Urinary bladder (tissue), 4 donors: ENCODE data around the gene DDX49. TPM values are rescaled to one million over a fixed set of nuclear protein-coding genes. Genes with fewer than 3 reads are reported as not detected.
A peak's percentile ranks its signal among the peaks of the same experiment; 100 is the strongest.

Experiments
- DNase-seq: peaks from one replicate; pipeline ENCODE4 v3.0.0-alpha.2; 2015; ENCODE audit errors: extremely low spot score
- H3K27ac ChIP-seq: one replicate; pipeline ENCODE4 v1.5.1; 2013; ENCODE audit warnings: low read depth, mild to moderate bottlenecking, moderate library complexity
- H3K36me3 ChIP-seq: one replicate; pipeline ENCODE4 v1.6.1; 2013; ENCODE audit warnings: mild to moderate bottlenecking, moderate library complexity; ENCODE audit not compliant: insufficient read depth
- H3K4me1 ChIP-seq: one replicate; pipeline ENCODE4 v1.6.1; 2013; ENCODE audit warnings: mild to moderate bottlenecking, moderate library complexity; ENCODE audit not compliant: insufficient read depth
- H3K4me3 ChIP-seq: one replicate; pipeline ENCODE4 v1.5.1; 2013; ENCODE audit warnings: low read depth, low read length
- WGBS: extraction: QIAGEN DNeasy Blood & Tissue Kit; methylation state at CpG from one replicate; pipeline ENCODE4 v1.1.7; 2013; 5-methylcytosine and 5-hydroxymethylcytosine counted together
- polyA plus RNA-seq: library from polyadenylated mRNA; stranded (reverse); fragments of 200-250 nt; gene quantifications from one replicate; pipeline ENCODE4 v1.2.3, GENCODE V29; 2013
- total RNA-seq: library from RNA; depleted of rRNA; stranded (reverse); fragments of >200 nt; gene quantifications from one replicate; pipeline ENCODE4 v1.2.3, GENCODE V29; 2014
- donor health status: healthy with polysubstance abuse.
- donor health status: healthy.

Gene DDX49
- total and polyA plus RNA-seq, 2 donors = 22.2 to 54.0 TPM

DNA sequence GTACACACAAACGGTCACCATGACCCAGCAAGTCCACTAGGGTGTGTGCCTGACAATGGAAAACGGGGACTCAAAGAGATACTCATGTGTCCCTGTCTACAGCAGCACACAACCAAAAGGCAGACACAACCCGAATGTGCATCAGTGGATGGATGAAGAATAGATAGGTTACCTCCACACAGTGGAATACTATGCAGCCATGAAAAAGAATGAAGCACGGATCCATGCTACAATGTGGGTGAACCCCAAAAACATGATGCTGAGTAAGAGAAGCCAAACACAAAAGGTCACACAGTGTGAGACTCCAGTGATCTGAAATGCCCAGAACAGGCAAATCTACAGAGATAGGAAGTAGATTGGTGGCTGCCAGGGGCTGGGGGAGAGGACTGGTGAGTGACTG is 32.5 kb upstream of the DDX49 start:
- no peaks in the 10 kb centered on the region for H3K4me1 ChIP-seq
- whole genome bisulfite sequencing = 94% methylated on average over 4 of the region's 4 CpGs

DNA sequence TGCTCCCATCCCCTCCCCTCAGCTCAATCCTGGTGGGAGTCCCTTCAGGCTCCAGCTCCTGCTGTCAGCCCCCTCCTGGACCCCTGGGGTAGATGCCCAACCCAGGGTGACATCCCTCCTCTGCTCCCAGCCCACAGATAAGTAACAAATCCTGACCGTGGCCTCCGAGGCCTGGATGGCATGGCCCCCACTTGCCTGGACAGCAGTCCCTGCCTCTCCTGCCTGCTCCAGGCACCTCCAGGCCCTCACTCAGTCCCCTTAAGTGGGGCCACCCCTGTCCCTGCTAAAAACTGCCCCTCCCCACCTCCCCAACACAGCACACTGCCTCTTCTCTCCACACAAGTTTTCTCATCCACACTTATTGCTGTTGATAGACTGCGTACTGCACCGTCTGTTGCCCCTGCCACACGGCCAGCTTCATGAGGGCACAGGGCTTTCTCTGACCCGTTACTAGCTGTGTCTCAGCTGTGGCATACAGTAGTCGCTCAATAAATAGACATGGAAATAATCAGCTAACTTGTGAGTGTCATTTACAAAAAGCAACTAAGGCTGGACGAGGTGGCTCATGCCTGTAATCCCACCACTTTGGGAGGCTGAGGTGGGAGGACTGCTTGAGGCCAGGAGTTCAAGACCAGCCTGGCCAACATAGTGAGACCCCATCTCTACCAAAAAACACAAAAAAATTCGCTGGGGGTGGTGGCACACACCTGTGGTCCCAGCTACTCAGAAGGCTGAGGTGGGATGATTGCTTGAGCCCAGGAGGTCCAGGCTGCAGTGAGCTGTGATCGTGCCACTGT is 29.4 kb upstream of the DDX49 start:
- H3K27ac ChIP-seq = no peak overlapping the region
- DNase-seq = no peak
- no peak overlapping the region for H3K4me3 ChIP-seq
- 83% methylated on average over 10 of the region's 10 CpGs for WGBS
- H3K4me1 ChIP-seq = no peaks in the 10 kb centered on the region
- H3K36me3 ChIP-seq = no peaks in the 10 kb centered on the region

More for the DNA sequence above, 32.5 kb upstream of the DDX49 start:
- DNase-seq = no peak
- Histone ChIP-seq H3K36me3 (no peaks in the 10 kb centered on the region), H3K4me3 (no peak overlapping the region), H3K27ac (no peak overlapping the region)

DNA sequence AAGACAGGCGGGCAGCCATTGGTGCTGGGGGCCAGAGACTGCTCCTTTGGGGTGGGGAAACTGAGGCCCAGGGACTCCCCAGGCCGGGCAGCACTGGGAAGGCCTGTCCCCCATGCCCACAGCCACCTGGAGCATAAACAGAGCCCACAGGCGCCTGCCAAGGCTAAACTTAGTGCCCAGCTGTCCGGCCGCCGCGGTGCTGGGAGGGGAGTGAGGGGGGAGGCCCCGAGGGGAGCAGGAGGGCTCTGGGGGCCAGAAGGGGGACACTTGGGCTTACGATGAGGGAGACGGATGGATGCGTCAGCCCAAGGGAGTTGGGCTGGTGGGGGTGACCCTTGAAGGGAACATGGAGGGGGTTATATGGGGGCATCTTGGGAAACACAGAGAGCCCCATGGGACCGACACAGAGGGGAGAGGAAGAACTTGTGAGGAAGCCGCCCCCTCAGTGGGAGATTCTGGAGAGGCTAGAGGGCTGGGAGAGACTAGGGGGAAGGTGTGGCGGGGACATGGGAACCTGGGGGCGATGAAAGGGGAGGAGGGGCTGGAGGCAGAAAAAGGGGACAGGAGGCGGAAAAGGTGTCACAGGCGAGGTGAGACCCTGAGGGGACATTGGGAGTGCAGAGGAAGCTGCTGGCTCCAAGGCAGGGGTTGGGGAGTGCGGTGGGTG is 25.8 kb upstream of the DDX49 start:
- WGBS = 35% methylated on average over 18 of the region's 18 CpGs
- H3K4me1 ChIP-seq = peaks cover 5% of the 10 kb centered on the region
- no peak for DNase-seq
- H3K27ac ChIP-seq = no peak overlapping the region
- no peaks in the 10 kb centered on the region for H3K36me3 ChIP-seq
- H3K4me3 ChIP-seq = no peak overlapping the region

DNA sequence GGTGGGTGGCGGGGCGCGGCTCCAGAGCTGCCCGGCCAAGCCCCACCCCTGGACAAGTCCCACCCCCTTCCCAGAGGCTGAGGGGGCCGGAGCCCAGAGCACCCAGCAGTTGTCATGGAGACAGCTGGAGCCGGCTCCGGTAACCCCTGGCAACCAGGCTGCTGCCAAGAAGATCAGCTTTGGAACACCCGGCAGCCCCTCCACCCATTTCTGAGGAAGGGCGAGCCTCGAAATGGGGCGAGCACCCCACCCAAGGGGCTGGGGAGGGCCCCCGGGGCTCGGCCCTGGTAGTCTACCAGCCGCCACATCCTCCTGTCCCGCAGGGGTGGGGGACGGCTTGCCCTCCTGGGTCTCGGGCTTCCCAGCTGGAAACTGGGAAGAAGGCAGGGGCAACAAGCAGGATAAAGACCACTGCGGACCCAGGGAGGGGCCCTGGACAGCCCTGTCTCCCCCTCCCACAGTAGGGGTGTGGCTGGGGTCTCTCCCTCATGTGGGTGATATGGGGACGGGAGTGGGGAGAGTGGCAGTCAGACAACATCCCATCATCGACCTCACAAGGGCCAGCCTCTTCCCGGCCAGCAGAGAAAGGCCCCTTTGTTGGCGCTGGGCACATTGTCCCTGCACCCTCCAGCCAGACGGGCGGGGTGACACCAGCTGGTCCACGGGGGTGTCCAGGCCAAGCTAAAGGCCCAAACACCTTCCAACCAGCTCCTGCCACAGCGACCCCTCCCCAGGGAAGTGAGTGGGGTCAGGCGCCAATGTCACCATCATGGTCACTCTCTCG is 25.1 kb upstream of the DDX49 start:
- Histone ChIP-seq H3K27ac (no peak overlapping the region), H3K4me3 (peak overlapping the region; percentile 39), H3K36me3 (no peaks in the 10 kb centered on the region), H3K4me1 (peaks cover 5% of the 10 kb centered on the region)
- 6% methylated on average over 28 of the region's 28 CpGs for WGBS
- peak; percentile 33 for DNase-seq

DNA sequence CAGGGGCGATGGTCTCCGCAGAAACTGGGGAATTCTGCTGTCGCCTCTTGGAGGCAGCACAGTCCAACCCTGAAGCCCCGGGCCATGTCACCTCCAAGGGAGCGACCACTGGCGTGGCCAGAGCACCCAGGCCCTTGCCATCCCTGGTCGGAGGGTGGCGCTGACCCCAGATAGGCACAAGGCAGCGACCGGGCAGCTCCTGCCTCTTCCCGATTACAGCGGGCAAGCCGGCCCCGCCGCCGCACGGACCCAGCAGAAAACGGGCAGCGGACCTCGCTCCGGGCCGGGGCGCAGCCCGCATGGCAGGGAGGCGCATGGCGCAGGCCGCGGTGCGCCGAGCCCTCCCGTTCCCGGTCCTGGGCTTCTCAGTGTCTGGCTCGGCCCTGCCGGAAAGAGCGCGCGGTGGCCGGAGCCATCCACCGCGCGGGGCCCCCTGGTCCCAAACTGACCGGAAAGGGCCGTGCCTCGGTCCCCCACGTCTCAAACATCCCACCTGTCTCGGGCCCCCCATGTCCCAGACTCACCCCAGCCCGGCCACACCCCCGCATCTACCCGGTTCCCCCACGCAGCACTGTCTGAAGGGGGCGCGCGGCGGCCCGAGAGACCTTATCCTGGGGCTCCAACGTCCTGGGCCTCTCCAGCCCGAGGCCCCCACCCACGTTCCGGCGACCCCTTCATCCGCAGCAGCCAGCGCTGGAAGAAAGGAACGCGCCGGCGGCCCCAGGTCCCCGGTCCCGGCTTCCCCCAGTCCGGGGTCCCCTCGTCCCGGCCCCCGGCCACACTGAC is 24.3 kb upstream of the DDX49 start:
- H3K4me1 ChIP-seq = peaks cover 5% of the 10 kb centered on the region
- under 1% methylated on average over 72 of the region's 72 CpGs for WGBS
- no peak for DNase-seq
- H3K27ac ChIP-seq = no peak overlapping the region
- H3K36me3 ChIP-seq = peaks cover 3% of the 10 kb centered on the region
- peak overlapping the region; percentile 39 for H3K4me3 ChIP-seq

DNA sequence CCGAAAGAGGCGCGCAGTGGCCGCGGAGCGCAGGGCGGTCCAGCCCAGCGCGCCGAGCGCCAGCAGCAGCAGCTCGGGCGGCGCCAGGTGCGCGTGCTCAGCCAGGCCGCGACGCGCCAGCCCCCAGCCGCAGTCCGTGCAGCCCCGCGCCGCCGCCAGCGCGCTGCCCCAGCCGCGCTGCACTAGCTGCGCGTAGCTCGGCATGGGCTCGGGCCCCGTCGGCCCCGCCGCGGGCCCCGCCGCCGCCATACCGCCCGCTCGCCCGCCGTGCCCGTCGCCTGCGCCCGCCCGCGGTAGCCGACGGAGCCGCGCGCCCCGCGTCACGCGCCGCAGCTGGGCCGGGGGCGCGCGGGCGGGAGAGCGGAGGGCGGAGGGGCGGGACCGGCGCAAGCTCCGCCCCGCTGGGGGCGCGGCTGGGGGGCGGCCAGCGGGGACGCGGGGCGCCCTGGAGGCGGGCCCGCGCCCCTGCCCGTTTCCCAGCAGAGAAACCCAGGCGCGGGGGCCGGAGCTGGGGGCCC is 23.6 kb upstream of the DDX49 start, which contains the start of gene CERS1:
CERS1 (minus strand) TSS at position 335 of the 518 bp plus-strand sequence; CDS start at position 249, 86 bp downstream.
- Histone ChIP-seq H3K27ac (no peak within 1 kb of the TSS), H3K4me3 (peak within 1 kb of the TSS; percentile 39), H3K4me1 (peaks cover 5% of the 10 kb centered on the region), H3K36me3 (peaks cover 3% of the 10 kb centered on the region)
- WGBS = under 1% methylated on average over 87 of the region's 89 CpGs
- no peak for DNase-seq

DNA sequence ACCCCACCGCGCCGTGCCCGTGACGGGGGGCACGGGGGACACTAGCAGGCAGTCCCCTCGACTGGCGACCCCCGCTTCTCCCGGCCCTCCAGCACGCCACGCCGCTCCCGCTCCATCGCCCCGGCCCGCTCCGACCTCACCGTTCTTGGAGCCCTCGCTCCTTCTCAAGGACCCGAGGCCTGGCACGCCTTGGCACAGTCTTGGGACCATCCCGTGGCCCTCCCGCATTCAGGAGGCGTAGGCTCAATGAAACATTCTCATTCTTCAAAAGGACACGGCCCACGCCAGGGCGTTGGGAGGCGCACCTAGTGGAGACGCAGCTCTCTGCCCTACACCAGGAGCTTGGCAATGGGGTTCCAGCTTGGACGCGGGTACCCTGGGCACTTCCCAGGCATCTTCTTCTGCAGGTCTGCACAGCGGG is 23.1 kb upstream of the DDX49 start:
- H3K36me3 ChIP-seq = peaks cover 3% of the 10 kb centered on the region
- WGBS = 15% methylated on average over 33 of the region's 33 CpGs
- DNase-seq = no peak
- no peak overlapping the region for H3K27ac ChIP-seq
- peaks cover 5% of the 10 kb centered on the region for H3K4me1 ChIP-seq
- H3K4me3 ChIP-seq = peak overlapping the region; percentile 39

DNA sequence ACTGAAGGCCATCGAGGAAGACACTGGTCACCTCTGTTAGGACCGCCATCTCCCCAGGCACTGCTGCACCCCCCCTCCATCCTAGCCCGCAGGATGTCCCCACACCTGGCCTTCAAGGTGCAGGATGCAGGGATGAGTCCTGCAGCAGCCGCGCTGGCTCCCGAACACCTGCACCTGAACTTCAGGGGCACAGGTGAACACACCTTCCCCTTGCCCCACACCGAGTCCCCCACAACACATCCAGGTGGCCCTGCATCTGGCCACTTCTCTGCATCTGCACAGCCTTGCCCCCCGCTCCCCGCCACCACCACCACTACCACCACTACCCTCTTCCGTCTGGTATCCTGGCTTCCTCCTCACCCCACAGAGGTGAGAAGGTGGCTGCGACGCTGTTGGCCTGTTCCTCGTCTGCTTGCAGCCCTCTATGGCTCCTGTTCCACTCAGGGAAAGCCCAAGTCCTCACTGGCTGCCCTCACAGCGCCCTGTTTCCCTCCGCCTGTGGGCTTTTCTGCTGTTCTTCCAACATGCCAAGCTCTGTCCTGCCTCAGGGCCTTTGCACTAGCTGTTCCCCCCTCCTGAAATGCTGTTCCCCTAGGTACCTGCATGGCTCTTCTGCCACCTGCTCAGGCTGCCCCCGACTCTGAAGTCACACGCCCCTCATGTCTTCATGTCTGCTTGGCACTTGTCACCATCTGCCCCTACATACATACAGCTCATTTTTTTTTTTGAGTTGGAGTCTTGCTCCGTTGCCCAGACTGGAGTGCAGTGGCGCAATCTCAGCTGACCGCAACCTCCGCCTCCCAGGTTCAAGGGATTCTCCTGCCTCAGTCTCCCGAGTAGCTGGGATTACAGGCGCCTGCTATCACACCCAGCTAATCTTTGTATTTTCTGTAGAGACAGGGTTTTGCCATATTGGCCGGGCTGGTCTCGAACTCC is 22.2 kb upstream of the DDX49 start:
- WGBS = 93% methylated on average over 25 of the region's 25 CpGs
- peaks cover 5% of the 10 kb centered on the region for H3K4me1 ChIP-seq
- peaks cover 3% of the 10 kb centered on the region for H3K36me3 ChIP-seq
- no peak overlapping the region for H3K4me3 ChIP-seq
- H3K27ac ChIP-seq = no peak overlapping the region
- DNase-seq = no peak

DNA sequence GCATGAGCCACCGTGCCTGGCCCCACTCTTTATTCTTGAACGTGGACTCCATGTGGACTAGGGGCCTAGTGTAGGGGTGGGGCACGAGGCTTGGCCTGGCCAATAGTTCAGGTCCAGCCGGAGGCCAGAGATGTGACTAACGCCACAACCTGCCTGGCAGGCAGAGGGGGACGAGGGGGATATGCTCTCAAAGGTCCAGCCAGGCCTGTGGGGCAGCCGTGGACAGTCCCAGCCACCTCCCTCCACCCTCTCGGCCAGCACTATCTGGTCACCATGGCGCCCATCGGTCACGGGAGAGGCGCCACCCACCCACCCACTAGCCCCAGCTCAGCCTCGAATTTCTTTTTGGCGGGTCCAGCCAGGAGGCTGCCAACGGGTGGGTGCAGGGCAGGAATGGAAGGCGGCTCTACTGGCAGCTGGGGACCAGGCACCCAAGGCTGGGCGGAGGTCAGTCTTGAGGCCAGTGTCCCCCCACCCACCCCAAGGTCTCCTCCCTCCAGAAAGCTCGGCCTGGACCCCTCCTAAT is 21.4 kb upstream of the DDX49 start:
- DNase-seq = no peak
- Histone ChIP-seq H3K4me3 (no peak overlapping the region), H3K4me1 (peaks cover 5% of the 10 kb centered on the region), H3K36me3 (peaks cover 3% of the 10 kb centered on the region), H3K27ac (no peak overlapping the region)
- WGBS = 44% methylated on average over 18 of the region's 18 CpGs

DNA sequence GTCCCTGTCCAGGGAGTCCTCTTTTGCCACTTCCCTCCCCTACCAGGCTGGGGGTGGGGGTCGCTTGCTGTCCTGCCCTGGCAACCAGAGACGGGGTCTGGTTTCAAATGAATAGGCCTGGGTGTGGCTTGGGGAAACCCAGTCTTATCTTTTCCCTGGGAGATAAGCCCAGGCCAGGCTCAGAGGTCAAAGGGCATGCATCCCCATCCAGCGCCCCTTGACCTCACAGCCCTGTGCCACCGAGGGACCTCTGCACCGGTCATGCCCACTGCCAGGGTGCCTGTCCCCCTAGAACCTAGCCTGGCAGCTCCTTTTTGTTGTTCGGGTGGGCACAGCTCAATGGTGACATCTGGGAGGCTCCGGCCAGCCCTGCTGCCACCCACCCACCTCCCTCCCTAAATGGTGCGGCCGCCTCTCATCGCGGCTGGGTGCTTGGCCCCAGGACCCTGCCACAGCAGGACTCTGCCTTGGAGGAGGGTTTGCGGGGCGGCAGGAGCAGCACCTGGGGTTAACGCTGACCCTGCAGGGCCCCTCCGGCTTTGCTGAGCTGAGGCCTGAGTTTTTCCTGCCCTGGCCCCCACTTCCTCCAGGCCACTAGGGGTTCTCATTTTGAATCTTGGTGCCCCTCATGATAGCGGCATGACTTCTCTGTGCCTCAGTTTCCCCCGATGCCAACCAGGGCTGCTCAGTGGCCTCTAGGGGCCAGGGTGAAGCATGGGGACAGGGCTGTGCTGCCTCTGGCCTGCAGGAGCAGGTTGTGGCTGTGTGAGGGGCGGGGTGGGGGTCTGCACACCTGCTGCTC is 20.7 kb upstream of the DDX49 start:
- Histone ChIP-seq H3K36me3 (peaks cover 3% of the 10 kb centered on the region), H3K4me1 (peaks cover 5% of the 10 kb centered on the region), H3K27ac (no peak overlapping the region), H3K4me3 (no peak overlapping the region)
- DNase-seq = no peak
- WGBS = 73% methylated on average over 18 of the region's 18 CpGs
